GM12878 (cell line): ENCODE results near the gene RAB30. TPM values are rescaled to one million over a fixed set of nuclear protein-coding genes. Genes with fewer than 3 reads are reported as not detected.

Experiments
- ATAC-seq: fragments of 200-7000 bp; cut with Tn5 transposase; 3 replicates; pipeline ENCODE4 v1.9.1; 2020; ENCODE audit warnings: mild to moderate bottlenecking, moderate library complexity
- BruUV-seq: library from RNA; stranded (reverse); fragments of 400-500 nt; replicated peaks from 2 replicates; lab custom pipeline; 2021; lab: Mats Ljungman, UMichigan
- CTCF ChIA-PET: fragments of 300-600 bp; sonication (Branson Sonifier 250); formaldehyde crosslinking; extraction: SDS; loops from one replicate; lab custom pipeline; 2021; ENCODE audit warnings: inconsistent platforms; lab: Yijun Ruan, JAX
- POLR2A ChIA-PET: fragments of 350-600 bp; formaldehyde crosslinking; extraction: SDS; loops from one replicate; lab custom pipeline; 2021; ENCODE audit warnings: inconsistent platforms; lab: Charles Lee
- RAD21 ChIA-PET: fragments of 300-600 bp; sonication (Branson Sonifier 250); formaldehyde crosslinking; loops from one replicate; lab custom pipeline; 2023; ENCODE audit warnings: antibody characterized with exemption; ENCODE audit not compliant: unreplicated experiment; lab: Charles Lee
- SMC1A ChIA-PET: fragments of 300-600 bp; sonication (Branson Sonifier 250); formaldehyde crosslinking; loops from one replicate; lab custom pipeline; 2023; ENCODE audit not compliant: unreplicated experiment, uncharacterized antibody; lab: Charles Lee
- DNase-seq: peaks from one replicate; pipeline ENCODE4 v3.0.0-alpha.2; 2011; ENCODE audit warnings: low read depth, low spot score
- FAIRE-seq: peaks from 3 replicates; lab custom pipeline; 2011; peaks lifted over from hg19 to GRCh38; lab: Jason Lieb, UNC
- H2AFZ ChIP-seq: 2 replicates; pipeline ENCODE4 v1.6.0; 2011; ENCODE audit warnings: low read depth, low read length, control low read depth; ENCODE audit not compliant: control insufficient read depth
- H3K27ac ChIP-seq: 2 replicates; pipeline ENCODE4 v1.5.1; 2011; ENCODE audit warnings: control low read depth; ENCODE audit not compliant: control insufficient read depth, insufficient read depth
- H3K27me3 ChIP-seq, 2 experiments: replicated peaks in 1 of 2; 2 replicates each; pipeline versions ENCODE4 v1.6.0 to v1.6.1; 2011; ENCODE audit warnings: low read length in 1 of 2; ENCODE audit not compliant: control insufficient read depth in 2 of 2, insufficient read depth in 2 of 2
- H3K36me3 ChIP-seq, 2 experiments: 2 replicates each; pipeline ENCODE4 v1.5.1; 2011; ENCODE audit warnings: low read length in 1 of 2; ENCODE audit not compliant: control insufficient read depth in 2 of 2, insufficient read depth in 2 of 2
- H3K4me1 ChIP-seq: 2 replicates; pipeline ENCODE4 v1.6.1; 2011; ENCODE audit warnings: mild to moderate bottlenecking, low read length, moderate library complexity, mixed read lengths; ENCODE audit not compliant: control insufficient read depth, insufficient read depth
- H3K4me2 ChIP-seq: 2 replicates; pipeline ENCODE4 v1.6.0; 2011; ENCODE audit warnings: control low read depth; ENCODE audit not compliant: control insufficient read depth, insufficient read depth
- H3K4me3 ChIP-seq: fragments of 200-600 bp; sonication (generic); 2 replicates; pipeline ENCODE4 v1.5.1; 2016
- H3K79me2 ChIP-seq: 2 replicates; pipeline ENCODE4 v1.6.0; 2011; ENCODE audit warnings: low read length; ENCODE audit not compliant: control insufficient read depth, insufficient read depth
- H3K9ac ChIP-seq: 2 replicates; pipeline ENCODE4 v1.8.0; 2011; ENCODE audit warnings: low read length, control low read depth, mixed read lengths; ENCODE audit not compliant: control insufficient read depth, insufficient read depth
- H3K9me3 ChIP-seq: replicated peaks from 3 replicates; pipeline ENCODE4 v1.5.1; 2011; ENCODE audit warnings: mild to moderate bottlenecking, low read length; ENCODE audit not compliant: control insufficient read depth, insufficient read depth
- H4K20me1 ChIP-seq: 2 replicates; pipeline ENCODE4 v1.6.0; 2011; ENCODE audit not compliant: control insufficient read depth, insufficient read depth
- ATF2 ChIP-seq: IDR thresholded peaks from 2 replicates; pipeline ENCODE4 v1.6.1; 2012; ENCODE audit warnings: low read length, inconsistent platforms
- BHLHE40 ChIP-seq, 2 experiments: fragments of 450-650 bp in 1 of 2; IDR thresholded peaks; 2 replicates each; pipeline ENCODE4 v1.6.1; 2011 to 2017; ENCODE audit warnings: low read depth in 2 of 2, borderline replicate concordance in 1 of 2, improper control_type of control experiment in 1 of 2, low read length in 1 of 2, mild to moderate bottlenecking in 1 of 2
- BMI1 ChIP-seq: fragments of 450-650 bp; IDR thresholded peaks from 2 replicates; pipeline ENCODE4 v1.6.1; 2016; ENCODE audit warnings: mild to moderate bottlenecking, moderate library complexity, borderline replicate concordance
- BRCA1 ChIP-seq: IDR thresholded peaks from 2 replicates; pipeline ENCODE4 v1.6.1; 2011; ENCODE audit warnings: low read depth, low read length, improper control_type of control experiment
- CBX3 ChIP-seq: fragments of 200-600 bp; sonication (generic); IDR thresholded peaks from 2 replicates; pipeline ENCODE4 v1.6.1; 2016; ENCODE audit warnings: low read depth, borderline replicate concordance
- GABPA ChIP-seq: IDR thresholded peaks from 2 replicates; pipeline ENCODE4 v1.6.1; 2014; ENCODE audit warnings: antibody characterized with exemption, low read depth, mild to moderate bottlenecking, inconsistent platforms
- MTA2 ChIP-seq: fragments of 450-650 bp; IDR thresholded peaks from 2 replicates; pipeline ENCODE4 v1.6.1; 2016; ENCODE audit warnings: low read depth, mild to moderate bottlenecking, moderate library complexity
- RAD21 ChIP-seq: IDR thresholded peaks from 2 replicates; pipeline ENCODE4 v1.6.1; 2011; ENCODE audit warnings: mild to moderate bottlenecking, low read depth, low read length, moderate library complexity; ENCODE audit not compliant: insufficient read depth
- RB1 ChIP-seq: fragments of 450-650 bp; formaldehyde crosslinking; IDR thresholded peaks from 2 replicates; pipeline ENCODE4 v1.6.1; 2017; ENCODE audit warnings: mild to moderate bottlenecking, borderline replicate concordance
- RFX5 ChIP-seq: IDR thresholded peaks from 2 replicates; pipeline ENCODE4 v1.6.1; 2011; ENCODE audit warnings: low read depth, low read length, improper control_type of control experiment
- SIX5 ChIP-seq: IDR thresholded peaks from 2 replicates; pipeline ENCODE4 v1.6.1; 2011; ENCODE audit warnings: mild to moderate bottlenecking, low read depth, low read length, moderate library complexity; ENCODE audit not compliant: severe bottlenecking
- SMAD5 ChIP-seq: IDR thresholded peaks from 2 replicates; pipeline ENCODE4 v1.6.1; 2016; ENCODE audit warnings: antibody characterized with exemption, low read depth
- SMARCA5 ChIP-seq: fragments of 450-650 bp; IDR thresholded peaks from 2 replicates; pipeline ENCODE4 v1.6.1; 2017; ENCODE audit warnings: mild to moderate bottlenecking
- SREBF1 ChIP-seq: IDR thresholded peaks from 2 replicates; pipeline ENCODE4 v1.6.1; 2012; ENCODE audit warnings: mild to moderate bottlenecking, low read length
- TCF12 ChIP-seq: IDR thresholded peaks from 2 replicates; pipeline ENCODE4 v1.6.1; 2011; ENCODE audit warnings: low read depth, mild to moderate bottlenecking, low read length
- ZBTB4 ChIP-seq: fragments of 450-650 bp; formaldehyde crosslinking; IDR thresholded peaks from 2 replicates; pipeline ENCODE4 v1.4.0; 2022; ENCODE audit warnings: mild to moderate bottlenecking, moderate library complexity
- WGBS: methylation state at CpG from one replicate; pipeline ENCODE4 v1.1.6; 2016; ENCODE audit warnings: low lambda C conversion rate; ENCODE audit not compliant: insufficient replicate concordance, insufficient coverage; ENCODE audit errors: missing lambda C conversion rate; 5-methylcytosine and 5-hydroxymethylcytosine counted together
- in situ Hi-C: fragments of 300-500 bp; cut with MboI; formaldehyde crosslinking; loops from 9 replicates; pipeline ENCODE4 v1.14.3; 2018; ENCODE audit warnings: mixed read lengths
- intact Hi-C: fragments of 100-400 bp; cut with micrococcal nuclease; formaldehyde crosslinking; loops from one replicate; pipeline ENCODE4 v1.14.2; 2022; ENCODE audit not compliant: unreplicated experiment
- polyA plus RNA-seq, 11 experiments: library from polyadenylated mRNA; depleted of rRNA in 4 of 11; unstranded in 6 of 11; stranded (reverse) in 5 of 11; fragments of >200 nt; fragmentation: Nextera tagmentation in 4 of 11; fragmentation: Illumina TruSeq in 1 of 11; extraction: Ambion mirVana in 4 of 11; extraction: Trizol in 1 of 11; gene quantifications; 1 replicate in 1 of 11; 2 replicates in 10 of 11; pipeline versions ENCODE4 v1.2.1 to v1.2.3, GENCODE V29; 2011 to 2016; ENCODE audit warnings: inconsistent platforms in 2 of 11, missing spikeins in 2 of 11, low read depth in 1 of 11
- total RNA-seq, 4 experiments: library from RNA; depleted of rRNA in 3 of 4; stranded (reverse); fragments of >200 nt in 3 of 4; fragmentation: Illumina TruSeq in 1 of 4; extraction: Trizol in 1 of 4; gene quantifications; 2 replicates each; pipeline versions ENCODE4 v1.2.1 to v1.2.3, GENCODE V29; 2013 to 2021

Gene RAB30
- total and polyA plus RNA-seq, 10 of the 15 experiments (the other 5 are each of a cell fraction or from before 2014, with no cell fraction given) = 9.8 to 26.7 (median 19.2) TPM

GRCh38 chr11:83051760-83052671 lies 19.7 kb downstream of the RAB30 start:
- DNase-seq (no peak), ATAC-seq (no peak), FAIRE-seq (no peak)
- ChIA-PET POLR2A (interaction anchor here (0.9 to 2.0 kb wide), 6 partner anchors 10 to 104 kb away, joined by 3 to 9 read pairs (median 4); partner anchors contain the start of gene PCF11), SMC1A (interaction anchor here (0.7 to 4.2 kb wide), 19 partner anchors 10 to 150 kb away, joined by 3 to 20 read pairs (median 5); partner anchors contain the start of gene DDIAS), RAD21 (interaction anchor here (0.9 to 2.3 kb wide), 7 partner anchors 10 to 56 kb away, joined by 4 to 9 read pairs (median 5); no protein-coding TSS in a partner anchor), CTCF (interaction anchor here (0.6 to 2.5 kb wide), 11 partner anchors 9 to 200 kb away, joined by 3 to 11 read pairs (median 4); no protein-coding TSS in a partner anchor)
- Histone ChIP-seq H3K4me3 (no peak overlapping the region), H3K4me2 (no peak overlapping the region), H3K27ac (no peak overlapping the region), H3K27me3 (no peaks in the 10 kb centered on the region), H3K79me2 (peaks cover 25% of the 10 kb centered on the region), H3K4me1 (peaks cover 40% of the 10 kb centered on the region), H3K9ac (no peak overlapping the region), H4K20me1 (no peaks in the 10 kb centered on the region), H3K36me3 (no peaks in the 10 kb centered on the region), H2AFZ (no peak overlapping the region), H3K9me3 (peaks cover 5% of the 10 kb centered on the region; the same call in 2 of the 3 replicates)
- in situ Hi-C loops = no loop called here
- intact Hi-C loops = no loop called here
- WGBS = 93% methylated on average over 6 of the region's 6 CpGs
- no peak for TF ChIP-seq BRCA1
- no peak for TF ChIP-seq RAD21
- TF ChIP-seq SIX5 = no peak
- no peak for TF ChIP-seq BHLHE40 (IDR thresholded peaks at IDR 0.05; ENCODE audit: borderline replicate concordance in 1 of 2, low read depth in 2 of 2, low read length in 1 of 2)
- no peak for TF ChIP-seq RB1
- TF ChIP-seq RFX5 = no peak
- TF ChIP-seq ZBTB4 (CRISPR knock-in tag) = no peak
- TF ChIP-seq SREBF1 = no peak
- TF ChIP-seq GABPA = no peak
- TF ChIP-seq BMI1 = no peak
- no peak for TF ChIP-seq TCF12
- TF ChIP-seq ATF2 = no peak
- no peak for TF ChIP-seq SMARCA5
- TF ChIP-seq MTA2 = no peak
- TF ChIP-seq CBX3 = no peak
- no peak for TF ChIP-seq SMAD5
- BruUV-seq = no TSS peak
